H9 (cell line): ENCODE data around the gene MAPK4. TPM values are rescaled to one million over a fixed set of nuclear protein-coding genes. Genes with fewer than 3 reads are reported as not detected.

Experiments used
- DNase-seq: peaks from one replicate; pipeline ENCODE4 v3.0.0-alpha.2; 2017
- H2AFZ ChIP-seq: one replicate; pipeline ENCODE4 v1.6.1; 2013; ENCODE audit warnings: mild to moderate bottlenecking, low read length, control low read depth, moderate library complexity
- H2AK5ac ChIP-seq: 2 replicates; pipeline ENCODE4 v1.6.1; 2013; ENCODE audit warnings: low read length, control low read depth, mixed read lengths; ENCODE audit not compliant: insufficient read length
- H2BK120ac ChIP-seq: one replicate; pipeline ENCODE4 v1.6.1; 2013; ENCODE audit warnings: low read depth, mild to moderate bottlenecking, low read length, control low read depth, inconsistent platforms; ENCODE audit not compliant: poor library complexity, severe bottlenecking
- H2BK12ac ChIP-seq: 2 replicates; pipeline ENCODE4 v1.6.1; 2013; ENCODE audit warnings: low read length, control low read depth, mixed read lengths, low read depth; ENCODE audit not compliant: insufficient read length
- H2BK15ac ChIP-seq: 2 replicates; pipeline ENCODE4 v1.6.1; 2013; ENCODE audit warnings: low read depth, low read length, control low read depth
- H2BK20ac ChIP-seq: one replicate; pipeline ENCODE4 v1.6.1; 2013; ENCODE audit warnings: low read depth, mild to moderate bottlenecking, low read length, control low read depth, inconsistent platforms; ENCODE audit not compliant: poor library complexity, severe bottlenecking
- H2BK5ac ChIP-seq: 2 replicates; pipeline ENCODE4 v1.6.1; 2013; ENCODE audit warnings: low read length, control low read depth, mixed read lengths; ENCODE audit not compliant: insufficient read length
- H3K14ac ChIP-seq: 2 replicates; pipeline ENCODE4 v1.6.1; 2013; ENCODE audit warnings: low read length, control low read depth; ENCODE audit not compliant: insufficient read depth
- H3K18ac ChIP-seq: 2 replicates; pipeline ENCODE4 v1.6.1; 2013; ENCODE audit warnings: low read depth, mild to moderate bottlenecking, mixed read lengths, low read length, control low read depth; ENCODE audit not compliant: insufficient read length
- H3K23ac ChIP-seq: 2 replicates; pipeline ENCODE4 v1.6.1; 2013; ENCODE audit warnings: low read length, control low read depth, mixed read lengths, low read depth; ENCODE audit not compliant: insufficient read length
- H3K23me2 ChIP-seq: 2 replicates; pipeline ENCODE4 v1.6.1; 2013; ENCODE audit warnings: low read depth, mild to moderate bottlenecking, mixed read lengths, low read length, control low read depth; ENCODE audit not compliant: insufficient read length, poor library complexity, severe bottlenecking
- H3K27ac ChIP-seq: 2 replicates; pipeline ENCODE4 v1.5.1; 2013; ENCODE audit warnings: low read length, control low read depth, mixed read lengths, low read depth; ENCODE audit not compliant: insufficient read length
- H3K27me3 ChIP-seq: 2 replicates; pipeline ENCODE4 v1.6.1; 2013; ENCODE audit warnings: low read length, control low read depth, inconsistent platforms; ENCODE audit not compliant: insufficient read depth
- H3K4ac ChIP-seq: 2 replicates; pipeline ENCODE4 v1.6.1; 2013; ENCODE audit warnings: low read depth, mild to moderate bottlenecking, control low read depth, inconsistent platforms, low read length, moderate library complexity
- H3K4me1 ChIP-seq: 2 replicates; pipeline ENCODE4 v1.6.1; 2013; ENCODE audit warnings: low read length, control low read depth, inconsistent platforms; ENCODE audit not compliant: insufficient read depth
- H3K4me2 ChIP-seq: 2 replicates; pipeline ENCODE4 v1.6.1; 2013; ENCODE audit warnings: low read length, control low read depth, mixed read lengths; ENCODE audit not compliant: insufficient read length, insufficient read depth
- H3K56ac ChIP-seq: 2 replicates; pipeline ENCODE4 v1.6.1; 2013; ENCODE audit warnings: low read depth, mild to moderate bottlenecking, mixed read lengths, low read length, control low read depth; ENCODE audit not compliant: insufficient read length
- H3K79me1 ChIP-seq: 2 replicates; pipeline ENCODE4 v1.6.1; 2013; ENCODE audit warnings: low read depth, mild to moderate bottlenecking, moderate library complexity, low read length, control low read depth, inconsistent platforms; ENCODE audit not compliant: insufficient read depth, poor library complexity, severe bottlenecking
- H3K79me2 ChIP-seq: 2 replicates; pipeline ENCODE4 v1.6.1; 2013; ENCODE audit warnings: low read length, control low read depth, inconsistent platforms; ENCODE audit not compliant: insufficient read depth
- H3K9ac ChIP-seq: 2 replicates; pipeline ENCODE4 v1.6.1; 2013; ENCODE audit warnings: low read length, control low read depth, mixed read lengths; ENCODE audit not compliant: insufficient read length; ENCODE audit errors: extremely low read depth
- H3K9me3 ChIP-seq: one replicate; pipeline ENCODE4 v1.6.1; 2013; ENCODE audit warnings: low read depth, low read length, inconsistent platforms; ENCODE audit not compliant: control insufficient read depth
- H3T11ph ChIP-seq: one replicate; pipeline ENCODE4 v1.6.1; 2013; ENCODE audit warnings: mild to moderate bottlenecking, low read length, control low read depth, inconsistent platforms
- H4K20me1 ChIP-seq: one replicate; pipeline ENCODE4 v1.6.1; 2013; ENCODE audit not compliant: control insufficient read depth, insufficient read length, insufficient read depth
- H4K5ac ChIP-seq: 2 replicates; pipeline ENCODE4 v1.6.1; 2013; ENCODE audit warnings: low read depth, mild to moderate bottlenecking, mixed read lengths, low read length, control low read depth; ENCODE audit not compliant: insufficient read length
- H4K8ac ChIP-seq: replicated peaks from 2 replicates; pipeline ENCODE4 v1.6.1; 2013; ENCODE audit warnings: low read length, control low read depth, mixed read lengths, low read depth; ENCODE audit not compliant: insufficient read length
- H4K91ac ChIP-seq: 2 replicates; pipeline ENCODE4 v1.6.1; 2013; ENCODE audit warnings: low read depth, mild to moderate bottlenecking, moderate library complexity, mixed read lengths, low read length, control low read depth; ENCODE audit not compliant: insufficient read length
- H3K27ac Mint-ChIP-seq, 3 experiments: 2 replicates in 2 of 3; 3 replicates in 1 of 3; pipeline ENCODE4 v1.8.0; 2020 to 2021; ENCODE audit warnings: mixed read lengths in 3 of 3, mild to moderate bottlenecking in 1 of 3, moderate library complexity in 1 of 3
- H3K27me3 Mint-ChIP-seq: 2 replicates; pipeline ENCODE4 v1.8.0; 2021; ENCODE audit warnings: low read depth, mild to moderate bottlenecking, moderate library complexity, mixed read lengths
- H3K36me3 Mint-ChIP-seq, 3 experiments: 2 replicates in 2 of 3; 3 replicates in 1 of 3; pipeline ENCODE4 v1.8.0; 2020 to 2021; ENCODE audit warnings: low read depth in 3 of 3, mixed read lengths in 3 of 3; ENCODE audit not compliant: insufficient read depth in 1 of 3
- H3K4me1 Mint-ChIP-seq, 2 experiments: 2 replicates each; pipeline ENCODE4 v1.8.0; 2020; ENCODE audit warnings: mixed read lengths in 2 of 2
- H3K4me3 Mint-ChIP-seq, 2 experiments: 2 replicates in 1 of 2; 3 replicates in 1 of 2; pipeline ENCODE4 v1.8.0; 2020 to 2021; ENCODE audit warnings: mild to moderate bottlenecking in 2 of 2, mixed read lengths in 2 of 2, moderate library complexity in 1 of 2
- H3K9me3 Mint-ChIP-seq, 2 experiments: 2 replicates in 1 of 2; 3 replicates in 1 of 2; pipeline ENCODE4 v1.8.0; 2020; ENCODE audit warnings: mild to moderate bottlenecking in 2 of 2, mixed read lengths in 2 of 2, moderate library complexity in 1 of 2
- WGBS: extraction: QIAGEN DNeasy Blood & Tissue Kit; methylation state at CpG from one replicate; pipeline ENCODE4 v1.1.7; 2013; ENCODE audit warnings: missing lambda C conversion rate, low lambda C conversion rate, mixed read lengths; ENCODE audit not compliant: insufficient read length; ENCODE audit errors: extremely low coverage; 5-methylcytosine and 5-hydroxymethylcytosine counted together
- total RNA-seq: library from RNA; stranded (reverse); gene quantifications from 2 replicates; pipeline ENCODE4 v1.2.1, GENCODE V29; 2021
- TF ChIP-seq, protein P1 (sequence below): fragments of 200-600 bp; sonication (generic); conservative IDR thresholded peaks from 3 replicates; pipeline ENCODE4 v1.8.0; 2021; ENCODE audit warnings: antibody characterized with exemption, mild to moderate bottlenecking

MAPK4 gene
- total RNA-seq, 1 experiment from 2014 or later: 1.6 TPM

DNA sequence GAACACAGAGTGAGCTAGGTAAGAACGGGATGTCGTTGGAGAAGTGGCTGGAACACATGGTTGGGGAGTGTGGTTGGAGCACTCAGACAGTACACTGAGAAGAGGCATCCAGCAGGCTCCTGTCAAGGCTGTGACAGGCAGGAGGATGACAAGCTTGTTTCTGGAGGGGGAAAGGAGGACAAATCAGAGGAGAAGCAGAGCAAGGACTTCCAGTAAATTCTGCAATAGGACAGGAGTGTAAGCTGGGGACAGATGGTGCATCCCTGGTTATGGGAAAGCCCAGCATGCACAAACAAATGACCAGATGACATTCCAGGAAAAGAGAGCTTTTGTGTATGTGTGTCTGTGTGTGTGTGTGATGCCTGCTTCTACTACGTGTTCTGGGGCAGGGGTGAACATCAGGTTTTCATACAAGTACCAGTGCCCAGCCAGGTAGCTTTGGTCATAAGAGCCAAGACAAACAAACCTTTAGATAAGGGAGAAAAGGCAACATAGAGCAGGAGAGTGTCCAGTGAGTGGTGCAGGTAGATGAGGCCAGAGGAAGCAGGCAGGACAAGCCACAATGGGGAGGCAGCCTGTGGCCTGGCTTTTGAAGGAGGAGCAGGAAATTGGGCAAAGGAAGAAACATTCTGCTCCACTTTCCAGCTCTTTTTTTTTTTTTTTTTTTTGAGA is 32.1 kb upstream of the MAPK4 start:
- Histone ChIP-seq H3K14ac (peak overlapping the region; percentile 40; the same call in 1 of the 2 replicates), H3K4me2 (no peak overlapping the region), H3K79me2 (no peaks in the 10 kb centered on the region), H2AK5ac (no peak overlapping the region), H3K9ac (no peak overlapping the region), H3K23ac (no peak overlapping the region), H2BK120ac (no peak overlapping the region), H3K4ac (no peak overlapping the region), H3K18ac (no peak overlapping the region), H2AFZ (no peak overlapping the region), H2BK15ac (no peak overlapping the region), H4K8ac (no peak overlapping the region), H2BK12ac (no peak overlapping the region), H3K23me2 (no peaks in the 10 kb centered on the region), H4K91ac (no peak overlapping the region), H3K79me1 (no peaks in the 10 kb centered on the region), H3K56ac (peak overlapping the region; percentile 37), H4K5ac (peak overlapping the region; percentile 42), H2BK20ac (no peak overlapping the region), H2BK5ac (no peak overlapping the region), H3T11ph (no peak overlapping the region), H3K27me3 (no peaks in the 10 kb centered on the region), H4K20me1 (no peaks in the 10 kb centered on the region), H3K27ac (no peak overlapping the region), H3K4me1 (no peaks in the 10 kb centered on the region; the same call in 1 of the 2 replicates), H3K9me3 (peaks cover 15% of the 10 kb centered on the region)
- TF ChIP-seq, protein P1, sequence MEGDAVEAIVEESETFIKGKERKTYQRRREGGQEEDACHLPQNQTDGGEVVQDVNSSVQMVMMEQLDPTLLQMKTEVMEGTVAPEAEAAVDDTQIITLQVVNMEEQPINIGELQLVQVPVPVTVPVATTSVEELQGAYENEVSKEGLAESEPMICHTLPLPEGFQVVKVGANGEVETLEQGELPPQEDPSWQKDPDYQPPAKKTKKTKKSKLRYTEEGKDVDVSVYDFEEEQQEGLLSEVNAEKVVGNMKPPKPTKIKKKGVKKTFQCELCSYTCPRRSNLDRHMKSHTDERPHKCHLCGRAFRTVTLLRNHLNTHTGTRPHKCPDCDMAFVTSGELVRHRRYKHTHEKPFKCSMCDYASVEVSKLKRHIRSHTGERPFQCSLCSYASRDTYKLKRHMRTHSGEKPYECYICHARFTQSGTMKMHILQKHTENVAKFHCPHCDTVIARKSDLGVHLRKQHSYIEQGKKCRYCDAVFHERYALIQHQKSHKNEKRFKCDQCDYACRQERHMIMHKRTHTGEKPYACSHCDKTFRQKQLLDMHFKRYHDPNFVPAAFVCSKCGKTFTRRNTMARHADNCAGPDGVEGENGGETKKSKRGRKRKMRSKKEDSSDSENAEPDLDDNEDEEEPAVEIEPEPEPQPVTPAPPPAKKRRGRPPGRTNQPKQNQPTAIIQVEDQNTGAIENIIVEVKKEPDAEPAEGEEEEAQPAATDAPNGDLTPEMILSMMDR: no peak
- Mint-ChIP-seq H3K4me3 (no peak overlapping the region), H3K27me3 (peaks cover 7% of the 10 kb centered on the region), H3K36me3 (peaks cover 1 to 8% (median 3%) of the 10 kb centered on the region in 3 experiments), H3K4me1 (peaks cover 4 to 15% of the 10 kb centered on the region in 2 experiments; a peak in 3 of 4 replicates), H3K27ac (no peak overlapping the region), H3K9me3 (peaks cover 10 to 12% of the 10 kb centered on the region in 2 experiments)
- WGBS: no CpG with 5 or more reads among the region's 3 CpGs
- no peak for DNase-seq
